HEK293T (cell line): Measurements from ENCODE around the gene ISLR.

Experiments used
- BHLHE40 ChIP-seq: fragments of 450-650 bp; IDR thresholded peaks from 2 replicates; pipeline ENCODE4 v1.6.1; 2016; ENCODE audit warnings: mild to moderate bottlenecking, moderate library complexity, borderline replicate concordance
- HDGF ChIP-seq: fragments of 450-650 bp; IDR thresholded peaks from 2 replicates; pipeline ENCODE4 v1.6.1; 2017; ENCODE audit warnings: antibody characterized with exemption, borderline replicate concordance
- SP1 ChIP-seq: fragments of 450-650 bp; IDR thresholded peaks from 2 replicates; pipeline ENCODE4 v1.6.1; 2017
- SUZ12 ChIP-seq: fragments of 450-650 bp; IDR thresholded peaks from 2 replicates; pipeline ENCODE4 v1.6.1; 2016; ENCODE audit warnings: mild to moderate bottlenecking

GRCh38 chr15:74194572-74195559, 21.4 kb downstream of the ISLR start:
- TF ChIP-seq BHLHE40 = no peak
- TF ChIP-seq SUZ12 = no peak
- no peak for TF ChIP-seq SP1
- TF ChIP-seq HDGF = no peak
